OCI-LY3 (cell line): Measurements from ENCODE around the gene RNF169.

Experiments used
- EZH2phosphoT487 ChIP-seq: fragments of 200-600 bp; shearing (Covaris generic); IDR thresholded peaks from 2 replicates; pipeline ENCODE4 v1.6.1; 2018; ENCODE audit warnings: antibody characterized with exemption, mixed run types, low read depth
- TF ChIP-seq, protein P1 (sequence below): fragments of 200-600, 300-600 bp; sonication (generic); IDR thresholded peaks from 2 replicates; pipeline ENCODE4 v1.5.1; 2014; ENCODE audit warnings: antibody characterized with exemption, low read length, low read depth

DNA sequence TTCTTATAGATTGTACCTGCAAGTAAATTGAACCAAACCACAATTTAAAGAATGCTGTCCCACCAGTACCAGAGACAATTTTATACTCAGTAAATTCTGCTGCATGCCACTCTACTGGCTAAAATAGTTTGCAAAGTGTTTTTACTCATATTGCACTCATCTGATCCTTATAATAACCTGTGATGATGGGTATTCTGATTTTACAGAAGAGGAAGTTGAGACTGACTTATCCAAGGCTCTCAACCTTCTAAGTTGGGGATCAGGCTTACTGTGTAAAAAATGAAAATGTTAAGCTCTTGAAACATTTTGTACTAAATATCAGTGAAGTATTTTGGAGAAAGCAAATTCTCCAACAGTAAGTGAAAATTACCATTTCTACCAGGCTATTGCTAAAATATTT, 37.9 kb downstream of the RNF169 start:
- TF ChIP-seq, protein P1, sequence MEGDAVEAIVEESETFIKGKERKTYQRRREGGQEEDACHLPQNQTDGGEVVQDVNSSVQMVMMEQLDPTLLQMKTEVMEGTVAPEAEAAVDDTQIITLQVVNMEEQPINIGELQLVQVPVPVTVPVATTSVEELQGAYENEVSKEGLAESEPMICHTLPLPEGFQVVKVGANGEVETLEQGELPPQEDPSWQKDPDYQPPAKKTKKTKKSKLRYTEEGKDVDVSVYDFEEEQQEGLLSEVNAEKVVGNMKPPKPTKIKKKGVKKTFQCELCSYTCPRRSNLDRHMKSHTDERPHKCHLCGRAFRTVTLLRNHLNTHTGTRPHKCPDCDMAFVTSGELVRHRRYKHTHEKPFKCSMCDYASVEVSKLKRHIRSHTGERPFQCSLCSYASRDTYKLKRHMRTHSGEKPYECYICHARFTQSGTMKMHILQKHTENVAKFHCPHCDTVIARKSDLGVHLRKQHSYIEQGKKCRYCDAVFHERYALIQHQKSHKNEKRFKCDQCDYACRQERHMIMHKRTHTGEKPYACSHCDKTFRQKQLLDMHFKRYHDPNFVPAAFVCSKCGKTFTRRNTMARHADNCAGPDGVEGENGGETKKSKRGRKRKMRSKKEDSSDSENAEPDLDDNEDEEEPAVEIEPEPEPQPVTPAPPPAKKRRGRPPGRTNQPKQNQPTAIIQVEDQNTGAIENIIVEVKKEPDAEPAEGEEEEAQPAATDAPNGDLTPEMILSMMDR, result no peak
- TF ChIP-seq EZH2phosphoT487, result no peak
